Nucleus accumbens (tissue), 56 donors: ENCODE measurements around the gene CEP350.

Experiments
- DNase-seq, 56 donors: peaks; one replicate each; lab custom pipeline; 2025; lab: John Stamatoyannopoulos, UW

CEP350 gene

GRCh38 chr1:180042988-180043622 is 88.5 kb downstream of the CEP350 start:
- DNase-seq, result no peak

GRCh38 chr1:180043785-180044184 is 89.2 kb downstream of the CEP350 start:
- DNase-seq, result no peak

GRCh38 chr1:180046674-180047073 is 92.1 kb downstream of the CEP350 start:
- no peak for DNase-seq

- DNase-seq, result no peak
Observed at GRCh38 chr1:180053594-180054567, 99.3 kb downstream of the CEP350 start.

- no peak for DNase-seq
Observed at GRCh38 chr1:180057883-180058396, 103.3 kb downstream of the CEP350 start.

- no peak for DNase-seq
Observed at GRCh38 chr1:180061019-180061418, 106.4 kb downstream of the CEP350 start.

- DNase-seq, result no peak
Observed at GRCh38 chr1:180062452-180062971, 107.9 kb downstream of the CEP350 start.

- DNase-seq, result no peak
Observed at GRCh38 chr1:180065408-180065807, 110.8 kb downstream of the CEP350 start.

- no peak for DNase-seq
Observed at GRCh38 chr1:180066150-180066549, 111.5 kb downstream of the CEP350 start.

- no peak for DNase-seq
Observed at GRCh38 chr1:180070286-180070685, 115.7 kb downstream of the CEP350 start.

GRCh38 chr1:180071759-180072158 is 117.1 kb downstream of the CEP350 start:
- DNase-seq, result no peak

GRCh38 chr1:180080439-180080838 is 125.8 kb downstream of the CEP350 start:
- no peak for DNase-seq

GRCh38 chr1:180081474-180081873 is 126.9 kb downstream of the CEP350 start:
- DNase-seq, result no peak

- DNase-seq, result no peak
Observed at GRCh38 chr1:180083164-180083563, 128.6 kb downstream of the CEP350 start.

- DNase-seq, result no peak
Observed at GRCh38 chr1:180084867-180085266, 130.3 kb downstream of the CEP350 start.

- DNase-seq, result no peak
Observed at GRCh38 chr1:180085331-180085730, 130.7 kb downstream of the CEP350 start.

GRCh38 chr1:180092931-180093650 is 138.5 kb downstream of the CEP350 start:
- DNase-seq, result no peak

- DNase-seq, result no peak
Observed at GRCh38 chr1:180094705-180095295, 140.2 kb downstream of the CEP350 start.

GRCh38 chr1:180096584-180097325 is 142.1 kb downstream of the CEP350 start:
- DNase-seq, result no peak

GRCh38 chr1:180097326-180097605 is 142.7 kb downstream of the CEP350 start:
- no peak for DNase-seq
